Nephron (organoid): ENCODE results near the gene GHITM.
"Not testable (repeated sequence)": the region's sequence is repeated elsewhere in the genome, so short reads cannot be mapped to it uniquely, and the experiment has no call there.

Experiments used
- H3K27ac Mint-ChIP-seq, 3 experiments: 2 replicates each; pipeline ENCODE4 v1.8.0; 2020; ENCODE audit warnings: mixed read lengths in 3 of 3, mild to moderate bottlenecking in 2 of 3, moderate library complexity in 1 of 3
- H3K27me3 Mint-ChIP-seq: 2 replicates; pipeline ENCODE4 v1.8.0; 2021; ENCODE audit warnings: low read depth, mild to moderate bottlenecking, moderate library complexity, mixed read lengths
- H3K36me3 Mint-ChIP-seq: 2 replicates; pipeline ENCODE4 v1.8.0; 2020; ENCODE audit warnings: low read depth, mixed read lengths
- H3K4me1 Mint-ChIP-seq: 2 replicates; pipeline ENCODE4 v1.8.0; 2020; ENCODE audit warnings: mixed read lengths
- H3K4me3 Mint-ChIP-seq, 3 experiments: 2 replicates each; pipeline ENCODE4 v1.8.0; 2020; ENCODE audit warnings: mild to moderate bottlenecking in 3 of 3, mixed read lengths in 3 of 3, moderate library complexity in 2 of 3
- H3K9me3 Mint-ChIP-seq: 2 replicates; pipeline ENCODE4 v1.8.0; 2020; ENCODE audit warnings: mixed read lengths
- CTCF ChIP-seq, 3 experiments: fragments of 200-600 bp; sonication (generic); IDR thresholded peaks; one replicate each; pipeline ENCODE4 v1.5.0; 2021; ENCODE audit warnings: antibody characterized with exemption in 3 of 3; ENCODE audit not compliant: unreplicated experiment in 3 of 3

GHITM gene

GRCh38 chr10:84163996-84164395, 24.7 kb downstream of the GHITM start:
- Mint-ChIP-seq H3K36me3 (no peaks in the 10 kb centered on the region), H3K27me3 (peaks cover 11% of the 10 kb centered on the region), H3K27ac (no peak overlapping the region), H3K4me3 (no peak overlapping the region), H3K4me1 (peaks cover 10% of the 10 kb centered on the region), H3K9me3 (peaks cover 2% of the 10 kb centered on the region)
- no peak for TF ChIP-seq CTCF (IDR thresholded peaks at IDR 0.05; ENCODE audit: unreplicated experiment in 3 of 3)

- Mint-ChIP-seq H3K9me3 (peaks cover 2% of the 10 kb centered on the region), H3K27me3 (peaks cover 10% of the 10 kb centered on the region)
Observed at GRCh38 chr10:84164442-84164841, 25.1 kb downstream of the GHITM start.

GRCh38 chr10:84166620-84167288, 27.4 kb downstream of the GHITM start:
- peaks cover 10% of the 10 kb centered on the region for H3K27me3 Mint-ChIP-seq
- H3K9me3 Mint-ChIP-seq, result peaks cover 2% of the 10 kb centered on the region
- no peak for TF ChIP-seq CTCF (IDR thresholded peaks at IDR 0.05; ENCODE audit: unreplicated experiment in 3 of 3)
- no peak overlapping the region for H3K4me3 Mint-ChIP-seq
- H3K36me3 Mint-ChIP-seq, result no peaks in the 10 kb centered on the region
- no peaks in the 10 kb centered on the region for H3K4me1 Mint-ChIP-seq
- no peak overlapping the region for H3K27ac Mint-ChIP-seq

More at GRCh38 chr10:84164442-84164841, 25.1 kb downstream of the GHITM start:
- Mint-ChIP-seq H3K27ac (no peak overlapping the region), H3K4me3 (no peak overlapping the region), H3K36me3 (no peaks in the 10 kb centered on the region), H3K4me1 (peaks cover 7% of the 10 kb centered on the region)
- no peak for TF ChIP-seq CTCF (IDR thresholded peaks at IDR 0.05; ENCODE audit: unreplicated experiment in 3 of 3)

- H3K4me1 Mint-ChIP-seq, H3K4me3 Mint-ChIP-seq, H3K36me3 Mint-ChIP-seq, H3K27me3 Mint-ChIP-seq, H3K9me3 Mint-ChIP-seq: not testable (repeated sequence)
- H3K27ac Mint-ChIP-seq, result peak overlapping the region in 1 of 3 experiments; percentile 6
Observed at GRCh38 chr10:84167289-84167653, 28.0 kb downstream of the GHITM start.

- H3K36me3 Mint-ChIP-seq, H3K9me3 Mint-ChIP-seq, H3K4me1 Mint-ChIP-seq, H3K27ac Mint-ChIP-seq, H3K4me3 Mint-ChIP-seq: not testable (repeated sequence)
- peaks cover 10% of the 10 kb centered on the region for H3K27me3 Mint-ChIP-seq
Observed at GRCh38 chr10:84168382-84168781, 29.1 kb downstream of the GHITM start.

GRCh38 chr10:84171237-84171636, 31.9 kb downstream of the GHITM start:
- peak overlapping the region; percentile 33 to 95 (median 85) for H3K27ac Mint-ChIP-seq
- not testable (repeated sequence) for H3K4me1 Mint-ChIP-seq, H3K36me3 Mint-ChIP-seq, H3K9me3 Mint-ChIP-seq, H3K27me3 Mint-ChIP-seq
- H3K4me3 Mint-ChIP-seq, result peak overlapping the region in 2 of 3 experiments; percentile 4 to 38

GRCh38 chr10:84171700-84172466, 32.6 kb downstream of the GHITM start:
- H3K27me3 Mint-ChIP-seq, H3K4me1 Mint-ChIP-seq, H3K36me3 Mint-ChIP-seq, H3K9me3 Mint-ChIP-seq: not testable (repeated sequence)
- Mint-ChIP-seq H3K4me3 (peak overlapping the region in 2 of 3 experiments; percentile 7 to 28), H3K27ac (peak overlapping the region; percentile 85 to 95 (median 93))
